HepG2 (cell line): ENCODE results near the gene ZNF446. TPM values are rescaled to one million over a fixed set of nuclear protein-coding genes. Genes with fewer than 3 reads are reported as not detected.

Source experiments
- ATAC-seq: fragments of 200-7000 bp; cut with Tn5 transposase; 3 replicates; pipeline ENCODE4 v1.9.1; 2020; ENCODE audit warnings: mild to moderate bottlenecking, moderate library complexity
- BruUV-seq: library from RNA; stranded (reverse); fragments of 400-500 nt; replicated peaks from 2 replicates; lab custom pipeline; 2021; lab: Mats Ljungman, UMichigan
- CTCF ChIA-PET: fragments of 300-600 bp; formaldehyde crosslinking; extraction: SDS; loops from one replicate; lab custom pipeline; 2021; ENCODE audit warnings: low total read pairs, inconsistent platforms, low intra/inter-chr PET ratio; lab: Yijun Ruan, JAX
- POLR2A ChIA-PET: fragments of 350-600 bp; sonication (Branson Sonifier 250); formaldehyde crosslinking; loops from one replicate; lab custom pipeline; 2020; ENCODE audit warnings: antibody characterized with exemption, inconsistent platforms; lab: Yijun Ruan, JAX
- DNase-seq: peaks from one replicate; pipeline ENCODE4 v3.0.0-alpha.2; 2015; ENCODE audit warnings: low spot score
- FAIRE-seq: peaks from 3 replicates; lab custom pipeline; 2011; peaks lifted over from hg19 to GRCh38; lab: Jason Lieb, UNC
- H2AFZ ChIP-seq: one replicate; pipeline ENCODE4 v1.6.1; 2011; ENCODE audit warnings: low read length, inconsistent platforms
- H3K27ac ChIP-seq: fragments of 300-600 bp; 3 replicates; pipeline ENCODE4 v1.8.0; 2011; ENCODE audit warnings: mixed run types, mild to moderate bottlenecking, mixed read lengths, low read length, inconsistent platforms; ENCODE audit not compliant: insufficient read depth; ENCODE audit errors: extremely low read length
- H3K27me3 ChIP-seq, 2 experiments: fragments of 200-600 bp in 1 of 2; 2 replicates in 1 of 2; 3 replicates in 1 of 2; pipeline versions ENCODE4 v1.6.0 to v1.8.0; 2011; ENCODE audit warnings: low read length in 2 of 2, mild to moderate bottlenecking in 2 of 2, moderate library complexity in 2 of 2, inconsistent platforms in 1 of 2; ENCODE audit not compliant: insufficient read depth in 2 of 2, control insufficient read depth in 1 of 2
- H3K36me3 ChIP-seq, 2 experiments: fragments of 200-600 bp in 1 of 2; replicated peaks in 1 of 2; 2 replicates in 1 of 2; 3 replicates in 1 of 2; pipeline versions ENCODE4 v1.5.1 to v1.8.0; 2011; ENCODE audit warnings: low read length in 2 of 2, inconsistent platforms in 1 of 2; ENCODE audit not compliant: insufficient read depth in 2 of 2, control insufficient read depth in 1 of 2
- H3K4me1 ChIP-seq: 2 replicates; pipeline ENCODE4 v1.5.1; 2012; ENCODE audit warnings: low read length, inconsistent platforms; ENCODE audit not compliant: insufficient read depth
- H3K4me2 ChIP-seq: 2 replicates; pipeline ENCODE4 v1.6.0; 2011; ENCODE audit warnings: low read depth, low read length, inconsistent platforms
- H3K4me3 ChIP-seq, 3 experiments: fragments of 200-600 bp in 1 of 3; sonication (generic), shearing (Covaris generic) in 1 of 3; replicated peaks in 1 of 3; 2 replicates each; pipeline ENCODE4 v1.5.1; 2011 to 2016; ENCODE audit warnings: low read length in 3 of 3, inconsistent platforms in 2 of 3, low read depth in 2 of 3, mild to moderate bottlenecking in 2 of 3, control low read depth in 1 of 3, mixed read lengths in 1 of 3; ENCODE audit not compliant: insufficient read depth in 1 of 3
- H3K79me2 ChIP-seq: one replicate; pipeline ENCODE4 v1.6.1; 2011; ENCODE audit warnings: low read length, inconsistent platforms; ENCODE audit not compliant: insufficient read depth
- H3K9ac ChIP-seq: 2 replicates; pipeline ENCODE4 v1.6.0; 2011; ENCODE audit warnings: mild to moderate bottlenecking, low read depth, low read length, inconsistent platforms; ENCODE audit not compliant: insufficient read depth
- H3K9me3 ChIP-seq: 2 replicates; pipeline ENCODE4 v1.5.1; 2012; ENCODE audit warnings: mild to moderate bottlenecking, low read length
- H4K20me1 ChIP-seq: 2 replicates; pipeline ENCODE4 v1.6.0; 2011; ENCODE audit warnings: inconsistent platforms, mild to moderate bottlenecking, low read length, moderate library complexity; ENCODE audit not compliant: insufficient read depth
- ATRX ChIP-seq: sonication (generic); formaldehyde crosslinking; IDR thresholded peaks from 2 replicates; pipeline ENCODE4 v1.4.0; 2020; ENCODE audit warnings: missing genetic modification reagents, borderline replicate concordance
- BATF2 ChIP-seq: sonication (generic); formaldehyde crosslinking; IDR thresholded peaks from 2 replicates; pipeline ENCODE4 v1.8.0; 2022; ENCODE audit warnings: mild to moderate bottlenecking, missing genetic modification reagents, moderate library complexity
- CREM ChIP-seq, 2 experiments: sonication (generic) in 1 of 2; formaldehyde crosslinking in 1 of 2; IDR thresholded peaks; 2 replicates each; pipeline versions ENCODE4 v1.4.0 to v1.6.1; 2016 to 2020; ENCODE audit warnings: antibody characterized with exemption in 1 of 2, mild to moderate bottlenecking in 1 of 2, missing genetic modification reagents in 1 of 2
- ETS1 ChIP-seq: sonication (generic); formaldehyde crosslinking; IDR thresholded peaks from 2 replicates; pipeline ENCODE4 v1.4.0; 2020; ENCODE audit warnings: missing genetic modification reagents
- FLYWCH1 ChIP-seq: sonication (generic); formaldehyde crosslinking; IDR thresholded peaks from 2 replicates; pipeline ENCODE4 v1.8.1; 2023; ENCODE audit warnings: mild to moderate bottlenecking, missing genetic modification reagents
- HNRNPLL ChIP-seq: fragments of 200-400 bp; formaldehyde crosslinking; IDR thresholded peaks from 2 replicates; pipeline ENCODE4 v1.6.1; 2017; ENCODE audit warnings: mild to moderate bottlenecking, low read depth, low read length; ENCODE audit not compliant: poor library complexity, severe bottlenecking
- HOXA5 ChIP-seq: sonication (generic); formaldehyde crosslinking; IDR thresholded peaks from 2 replicates; pipeline ENCODE4 v1.4.0; 2020; ENCODE audit warnings: missing genetic modification reagents
- HOXA7 ChIP-seq: sonication (generic); formaldehyde crosslinking; IDR thresholded peaks from 2 replicates; pipeline ENCODE4 v1.8.1; 2022; ENCODE audit warnings: mild to moderate bottlenecking, missing genetic modification reagents, moderate library complexity
- MXD4 ChIP-seq: IDR thresholded peaks from 2 replicates; pipeline ENCODE4 v1.6.1; 2016; ENCODE audit warnings: mild to moderate bottlenecking, missing biosample characterization, missing genetic modification reagents
- PCBP1 ChIP-seq: fragments of 200-400 bp; formaldehyde crosslinking; IDR thresholded peaks from 2 replicates; pipeline ENCODE4 v1.6.1; 2017; ENCODE audit warnings: mild to moderate bottlenecking, low read depth, low read length, borderline replicate concordance
- PLRG1 ChIP-seq: fragments of 450-650 bp; conservative IDR thresholded peaks from 2 replicates; pipeline ENCODE4 v1.6.1; 2016
- RBM22 ChIP-seq: fragments of 200-400 bp; formaldehyde crosslinking; optimal IDR thresholded peaks from 2 replicates; pipeline ENCODE3; 2017; ENCODE audit warnings: mild to moderate bottlenecking, low read length, moderate library complexity
- SIN3A ChIP-seq: IDR thresholded peaks from 2 replicates; pipeline ENCODE4 v1.6.1; 2011; ENCODE audit warnings: low read depth, mild to moderate bottlenecking, control low read depth, low read length, borderline replicate concordance
- SRY ChIP-seq: sonication (generic); formaldehyde crosslinking; IDR thresholded peaks from 2 replicates; pipeline ENCODE4 v1.8.0; 2022; ENCODE audit warnings: mild to moderate bottlenecking, missing genetic modification reagents
- ZNF564 ChIP-seq: sonication (generic); formaldehyde crosslinking; IDR thresholded peaks from 2 replicates; pipeline ENCODE4 v1.8.1; 2023; ENCODE audit warnings: mild to moderate bottlenecking, missing genetic modification reagents
- ZNF569 ChIP-seq: sonication (generic); formaldehyde crosslinking; IDR thresholded peaks from 2 replicates; pipeline ENCODE4 v1.5.0; 2020; ENCODE audit warnings: mild to moderate bottlenecking, missing genetic modification reagents, moderate library complexity, borderline replicate concordance
- ZNF777 ChIP-seq: sonication (generic); formaldehyde crosslinking; IDR thresholded peaks from 2 replicates; pipeline ENCODE4 v1.4.0; 2020; ENCODE audit warnings: missing genetic modification reagents
- ZNF781 ChIP-seq: sonication (generic); formaldehyde crosslinking; IDR thresholded peaks from 2 replicates; pipeline ENCODE4 v1.5.1; 2020; ENCODE audit warnings: borderline replicate concordance, mild to moderate bottlenecking, missing genetic modification reagents; ENCODE audit errors: not compliant biosample characterization
- WGBS: methylation state at CpG from one replicate; pipeline ENCODE4 v1.1.6; 2017; ENCODE audit warnings: low lambda C conversion rate; 5-methylcytosine and 5-hydroxymethylcytosine counted together
- in situ Hi-C: cut with HindIII; loops from 2 replicates; pipeline ENCODE4 v1.10.0; 2017; ENCODE audit warnings: low pct_unique_long_range_greater_than_20kb; ENCODE audit not compliant: extremely low pct_ligation_motif_present
- intact Hi-C: fragments of 100-400 bp; cut with micrococcal nuclease; formaldehyde crosslinking; loops from one replicate; pipeline ENCODE4 v1.10.0; 2022; ENCODE audit not compliant: unreplicated experiment
- polyA plus RNA-seq, 8 experiments: library from polyadenylated mRNA; depleted of rRNA in 3 of 8; stranded (reverse) in 7 of 8; unstranded in 1 of 8; fragments of >200 nt; fragmentation: Illumina TruSeq in 4 of 8; extraction: Trizol in 4 of 8; gene quantifications; 2 replicates each; pipeline versions ENCODE4 v1.2.1 to v1.2.3, GENCODE V29; 2011 to 2016; ENCODE audit warnings: low read depth in 4 of 8, missing spikeins in 1 of 8, mixed read lengths in 1 of 8; ENCODE audit not compliant: insufficient read depth in 1 of 8
- total RNA-seq, 5 experiments: library from RNA; depleted of rRNA; stranded (reverse); fragments of >200 nt; fragmentation: Illumina TruSeq; extraction: Trizol; gene quantifications; 2 replicates each; pipeline ENCODE4 v1.2.3, GENCODE V29; 2016; ENCODE audit warnings: low read depth in 1 of 5
- TF ChIP-seq, protein P1 (sequence below): fragments of 450-650 bp; IDR thresholded peaks from 2 replicates; pipeline ENCODE4 v1.6.1; 2017

The ZNF446 gene
- total and polyA plus RNA-seq, 2 of the 13 experiments (the other 11 are each of a cell fraction or from before 2014, with no cell fraction given): 3.0 to 3.6 TPM

GRCh38 chr19:58460039-58460438, 16.1 kb upstream of the ZNF446 start:
- Histone ChIP-seq H3K27me3 (no peaks in the 10 kb centered on the region), H2AFZ (no peak overlapping the region), H4K20me1 (no peaks in the 10 kb centered on the region), H3K4me1 (no peaks in the 10 kb centered on the region), H3K4me3 (no peak overlapping the region), H3K9me3 (no peaks in the 10 kb centered on the region), H3K79me2 (no peaks in the 10 kb centered on the region), H3K4me2 (no peak overlapping the region), H3K27ac (no peak overlapping the region), H3K9ac (no peak overlapping the region), H3K36me3 (no peaks in the 10 kb centered on the region)
- no TSS peak for BruUV-seq
- in situ Hi-C loops: no loop called here
- ATAC-seq (no peak), FAIRE-seq (no peak), DNase-seq (no peak)
- 46% methylated on average over 2 of the region's 2 CpGs for WGBS
- ChIA-PET POLR2A (no interaction called here), CTCF (no interaction called here)
- intact Hi-C loops: no loop called here
- TF ChIP-seq HOXA5 (CRISPR knock-in tag) (no peak), PCBP1 (no peak), RBM22 (no peak), ZNF777 (CRISPR knock-in tag) (no peak), BATF2 (no peak), ETS1 (CRISPR knock-in tag) (no peak), MXD4 (CRISPR knock-in tag) (no peak), PLRG1 (no peak), CREM (IDR thresholded peaks at IDR 0.05) (no peak), CREM (CRISPR knock-in tag; IDR thresholded peaks at IDR 0.05) (no peak), SRY (CRISPR knock-in tag) (no peak), HNRNPLL (no peak), FLYWCH1 (CRISPR knock-in tag) (no peak), ZNF564 (CRISPR knock-in tag) (no peak), ZNF569 (CRISPR knock-in tag) (no peak), ZNF781 (no peak), ATRX (no peak), HOXA7 (no peak), SIN3A (no peak)
- TF ChIP-seq, protein P1, sequence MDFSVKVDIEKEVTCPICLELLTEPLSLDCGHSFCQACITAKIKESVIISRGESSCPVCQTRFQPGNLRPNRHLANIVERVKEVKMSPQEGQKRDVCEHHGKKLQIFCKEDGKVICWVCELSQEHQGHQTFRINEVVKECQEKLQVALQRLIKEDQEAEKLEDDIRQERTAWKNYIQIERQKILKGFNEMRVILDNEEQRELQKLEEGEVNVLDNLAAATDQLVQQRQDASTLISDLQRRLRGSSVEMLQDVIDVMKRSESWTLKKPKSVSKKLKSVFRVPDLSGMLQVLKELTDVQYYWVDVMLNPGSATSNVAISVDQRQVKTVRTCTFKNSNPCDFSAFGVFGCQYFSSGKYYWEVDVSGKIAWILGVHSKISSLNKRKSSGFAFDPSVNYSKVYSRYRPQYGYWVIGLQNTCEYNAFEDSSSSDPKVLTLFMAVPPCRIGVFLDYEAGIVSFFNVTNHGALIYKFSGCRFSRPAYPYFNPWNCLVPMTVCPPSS: no peak
